Neuronal stem cell (in vitro differentiated cells): Measurements from ENCODE around the gene GCN1. TPM values are rescaled to one million over a fixed set of nuclear protein-coding genes. Genes with fewer than 3 reads are reported as not detected.

ENCODE experiments used
- DNase-seq: peaks from one replicate; pipeline ENCODE4 v3.0.0-alpha.2; 2013; ENCODE audit warnings: low spot score
- H2AFZ ChIP-seq: one replicate; pipeline ENCODE4 v1.6.1; 2013; ENCODE audit warnings: mild to moderate bottlenecking, low read length, inconsistent platforms
- H2AK5ac ChIP-seq: 2 replicates; pipeline ENCODE4 v1.6.1; 2013; ENCODE audit warnings: low read depth, mild to moderate bottlenecking, inconsistent platforms, low read length, moderate library complexity, mixed read lengths
- H2BK120ac ChIP-seq: 2 replicates; pipeline ENCODE4 v1.6.1; 2013; ENCODE audit warnings: low read depth, mild to moderate bottlenecking, inconsistent platforms, low read length, moderate library complexity, mixed read lengths
- H2BK12ac ChIP-seq: one replicate; pipeline ENCODE4 v1.6.1; 2013; ENCODE audit warnings: low read length, inconsistent platforms
- H2BK15ac ChIP-seq: 2 replicates; pipeline ENCODE4 v1.6.1; 2013; ENCODE audit warnings: mild to moderate bottlenecking, low read length, inconsistent platforms, mixed read lengths
- H2BK5ac ChIP-seq: one replicate; pipeline ENCODE4 v1.6.1; 2013; ENCODE audit warnings: inconsistent platforms, mild to moderate bottlenecking, low read length, moderate library complexity
- H3K14ac ChIP-seq: one replicate; pipeline ENCODE4 v1.6.1; 2013; ENCODE audit warnings: low read length, inconsistent platforms
- H3K18ac ChIP-seq: 2 replicates; pipeline ENCODE4 v1.6.1; 2013; ENCODE audit warnings: low read length, inconsistent platforms
- H3K23ac ChIP-seq: 2 replicates; pipeline ENCODE4 v1.6.1; 2013; ENCODE audit warnings: low read depth, mild to moderate bottlenecking, mixed read lengths, low read length, inconsistent platforms; ENCODE audit not compliant: poor library complexity
- H3K27ac ChIP-seq: replicated peaks from 3 replicates; pipeline ENCODE4 v1.5.1; 2013; ENCODE audit warnings: low read length, inconsistent platforms
- H3K27me3 ChIP-seq, 3 experiments: 2 replicates each; pipeline ENCODE4 v1.6.1; 2013; ENCODE audit warnings: low read length in 3 of 3, mild to moderate bottlenecking in 2 of 3, inconsistent platforms in 1 of 3, low read depth in 1 of 3, mixed read lengths in 1 of 3, moderate library complexity in 1 of 3; ENCODE audit not compliant: control insufficient read depth in 3 of 3, insufficient read depth in 3 of 3
- H3K36me3 ChIP-seq, 2 donors: replicated peaks in 1 of 2; 2 replicates each; pipeline ENCODE4 v1.6.1; 2013; ENCODE audit warnings: low read length in 2 of 2; ENCODE audit not compliant: control insufficient read depth in 2 of 2, insufficient read depth in 2 of 2
- H3K4ac ChIP-seq: 2 replicates; pipeline ENCODE4 v1.6.1; 2013; ENCODE audit warnings: inconsistent platforms, mild to moderate bottlenecking, low read length, moderate library complexity
- H3K4me1 ChIP-seq, 2 donors: 1 replicate in 1 of 2; 2 replicates in 1 of 2; pipeline ENCODE4 v1.6.1; 2013; ENCODE audit warnings: low read length in 2 of 2, low read depth in 1 of 2; ENCODE audit not compliant: control insufficient read depth in 2 of 2, insufficient read depth in 1 of 2
- H3K4me2 ChIP-seq: one replicate; pipeline ENCODE4 v1.6.1; 2013; ENCODE audit warnings: mild to moderate bottlenecking, low read length, inconsistent platforms; ENCODE audit not compliant: insufficient read depth, poor library complexity, severe bottlenecking
- H3K4me3 ChIP-seq, 2 donors: 2 replicates each; pipeline ENCODE4 v1.5.1; 2013; ENCODE audit warnings: low read length in 2 of 2, mild to moderate bottlenecking in 2 of 2, inconsistent platforms in 1 of 2, moderate library complexity in 1 of 2
- H3K79me1 ChIP-seq: one replicate; pipeline ENCODE4 v1.6.1; 2013; ENCODE audit warnings: low read depth, mild to moderate bottlenecking, inconsistent platforms, low read length, moderate library complexity
- H3K9ac ChIP-seq: one replicate; pipeline ENCODE4 v1.6.1; 2013; ENCODE audit warnings: mild to moderate bottlenecking, low read depth, low read length, inconsistent platforms; ENCODE audit not compliant: poor library complexity
- H3K9me3 ChIP-seq, 2 donors: replicated peaks in 1 of 2; 2 replicates each; pipeline versions ENCODE3 to v1.6.1; 2013; ENCODE audit warnings: low read length in 2 of 2, mild to moderate bottlenecking in 2 of 2, inconsistent platforms in 1 of 2, low read depth in 1 of 2, mixed read lengths in 1 of 2, moderate library complexity in 1 of 2; ENCODE audit not compliant: control insufficient read depth in 2 of 2, insufficient read depth in 1 of 2
- H4K8ac ChIP-seq: one replicate; pipeline ENCODE4 v1.6.1; 2013; ENCODE audit warnings: low read depth, mild to moderate bottlenecking, inconsistent platforms, low read length, moderate library complexity
- H4K91ac ChIP-seq: one replicate; pipeline ENCODE4 v1.6.1; 2013; ENCODE audit warnings: low read length, low read depth, mild to moderate bottlenecking, inconsistent platforms; ENCODE audit not compliant: poor library complexity
- WGBS, 2 donors: extraction: QIAGEN DNeasy Blood & Tissue Kit; methylation state at CpG; one replicate each; pipeline ENCODE4 v1.1.7; 2013; ENCODE audit warnings: missing lambda C conversion rate in 2 of 2, mixed read lengths in 1 of 2; ENCODE audit not compliant: insufficient read length in 2 of 2, insufficient replicate concordance in 1 of 2; ENCODE audit errors: extremely low coverage in 2 of 2; 5-methylcytosine and 5-hydroxymethylcytosine counted together
- polyA plus RNA-seq, 2 experiments: library from polyadenylated mRNA; stranded (reverse); fragments of 200-250 nt; gene quantifications; one replicate each; pipeline ENCODE4 v1.2.3, GENCODE V29; 2013

Gene GCN1
- 20.7 TPM for polyA plus RNA-seq (2013, experiment 1 of 2)
- polyA plus RNA-seq (2013, experiment 2 of 2) = 19.8 TPM

GRCh38 chr12:120194534-120195395 is at the start of gene GCN1:
Gene GCN1 (minus strand): TSS chr12:120194715. CDS start chr12:120194697, 18 bp downstream.
- H3K36me3 ChIP-seq = peaks cover 32 to 63% of the 10 kb centered on the region in 2 donors
- H3K27ac ChIP-seq = peak within 1 kb of the TSS; percentile 69

GRCh38 chr12:120242971-120243699 is 48.6 kb upstream of the GCN1 start:
- Histone ChIP-seq H2BK120ac (no peak overlapping the region), H3K79me1 (peaks cover 5% of the 10 kb centered on the region), H2BK12ac (no peak overlapping the region), H3K9me3 (no peaks in the 10 kb centered on the region), H4K91ac (no peak overlapping the region), H2BK15ac (no peak overlapping the region), H2AK5ac (no peak overlapping the region), H4K8ac (no peak overlapping the region), H2BK5ac (no peak overlapping the region), H2AFZ (no peak overlapping the region), H3K4me3 (no peak overlapping the region), H3K27ac (no peak overlapping the region), H3K27me3 (no peaks in the 10 kb centered on the region), H3K23ac (no peak overlapping the region), H3K14ac (no peak overlapping the region), H3K4me1 (peaks cover 7 to 13% of the 10 kb centered on the region in 2 donors), H3K4ac (no peak overlapping the region), H3K9ac (no peak overlapping the region), H3K36me3 (no peaks in the 10 kb centered on the region), H3K18ac (no peak overlapping the region), H3K4me2 (no peak overlapping the region)
- DNase-seq = no peak
- WGBS, 2 donors = no CpG with 5 or more reads among the region's 8 CpGs

More at GRCh38 chr12:120194534-120195395, at the start of gene GCN1:
- Histone ChIP-seq H3K14ac (peak within 1 kb of the TSS; percentile 75), H2AK5ac (peak within 1 kb of the TSS; percentile 58), H3K27me3 (no peaks in the 10 kb centered on the region), H3K4me1 (peaks cover 9 to 16% of the 10 kb centered on the region in 2 donors), H2BK15ac (peak within 1 kb of the TSS; percentile 55), H2AFZ (peak within 1 kb of the TSS; percentile 92), H2BK5ac (no peak within 1 kb of the TSS), H2BK12ac (no peak within 1 kb of the TSS), H3K79me1 (no peaks in the 10 kb centered on the region), H3K9ac (peak within 1 kb of the TSS; percentile 95), H3K9me3 (no peaks in the 10 kb centered on the region), H2BK120ac (no peak within 1 kb of the TSS), H4K91ac (peak within 1 kb of the TSS; percentile 38), H3K18ac (peak within 1 kb of the TSS; percentile 97), H3K4ac (peak within 1 kb of the TSS; percentile 26), H3K4me2 (peak within 1 kb of the TSS; percentile 91), H4K8ac (no peak within 1 kb of the TSS), H3K23ac (peak within 1 kb of the TSS; percentile 99), H3K4me3 (peak within 1 kb of the TSS; percentile 87 to 96)
- WGBS, 2 donors = no CpG with 5 or more reads among the region's 62 CpGs
- DNase-seq = peak; percentile 57

- Histone ChIP-seq H3K4me3 (no peak overlapping the region), H3K4ac (no peak overlapping the region), H3K4me1 (peaks cover 7 to 13% of the 10 kb centered on the region in 2 donors), H3K4me2 (no peak overlapping the region), H4K91ac (no peak overlapping the region), H3K14ac (no peak overlapping the region), H2BK15ac (no peak overlapping the region), H3K27ac (no peak overlapping the region), H2AFZ (no peak overlapping the region), H2AK5ac (no peak overlapping the region), H2BK120ac (no peak overlapping the region), H2BK5ac (no peak overlapping the region), H3K36me3 (no peaks in the 10 kb centered on the region), H2BK12ac (no peak overlapping the region), H3K18ac (no peak overlapping the region), H3K27me3 (no peaks in the 10 kb centered on the region), H3K79me1 (peaks cover 7% of the 10 kb centered on the region), H3K9ac (no peak overlapping the region), H4K8ac (no peak overlapping the region), H3K9me3 (no peaks in the 10 kb centered on the region), H3K23ac (no peak overlapping the region)
- DNase-seq = no peak
- WGBS, 2 donors = no CpG with 5 or more reads among the region's 9 CpGs
These were observed 47.8 kb upstream of the GCN1 start for GRCh38 chr12:120242275-120242799.
